Panc1 (cell line): ENCODE results near the gene LEPROT. TPM values are rescaled to one million over a fixed set of nuclear protein-coding genes. Genes with fewer than 3 reads are reported as not detected.

Experiments
- ATAC-seq: fragments of 200-7000 bp; cut with Tn5 transposase; 2 replicates; pipeline ENCODE4 v1.9.1; 2020; ENCODE audit warnings: mild to moderate bottlenecking, moderate library complexity
- BruUV-seq: library from RNA; stranded (reverse); fragments of 400-500 nt; replicated peaks from 2 replicates; lab custom pipeline; 2021; lab: Mats Ljungman, UMichigan
- CTCF ChIA-PET: fragments of 300-600 bp; sonication (Branson Sonifier 250); formaldehyde crosslinking; loops from one replicate; lab custom pipeline; 2022; ENCODE audit warnings: antibody characterized with exemption; lab: Charles Lee
- POLR2A ChIA-PET: fragments of 300-600 bp; sonication (Branson Sonifier 250); formaldehyde crosslinking; loops from one replicate; lab custom pipeline; 2022; ENCODE audit warnings: antibody characterized with exemption; lab: Charles Lee
- DNase-seq: peaks from one replicate; pipeline ENCODE4 v3.0.0-alpha.2; 2010; ENCODE audit warnings: low read depth, low spot score
- H3K27ac ChIP-seq: 2 replicates; pipeline ENCODE4 v1.5.1; 2011; ENCODE audit warnings: mild to moderate bottlenecking, low read length, inconsistent platforms
- H3K27me3 ChIP-seq: fragments of 200-500 bp; sonication (Bioruptor generic); 2 replicates; pipeline ENCODE4 v1.6.0; 2014; ENCODE audit warnings: low read length, inconsistent platforms; ENCODE audit not compliant: control insufficient read depth, insufficient read depth
- H3K36me3 ChIP-seq: fragments of 200-500 bp; sonication (Bioruptor generic); 2 replicates; pipeline ENCODE4 v1.5.1; 2014; ENCODE audit warnings: inconsistent platforms, mild to moderate bottlenecking, low read length, moderate library complexity; ENCODE audit not compliant: control insufficient read depth, insufficient read depth
- H3K4me1 ChIP-seq: 2 replicates; pipeline ENCODE4 v1.5.1; 2011; ENCODE audit warnings: inconsistent platforms, mild to moderate bottlenecking, low read length, moderate library complexity; ENCODE audit not compliant: control insufficient read depth, insufficient read depth
- H3K4me3 ChIP-seq, 2 experiments: 2 replicates each; pipeline ENCODE4 v1.5.1; 2011 to 2012; ENCODE audit warnings: low read depth in 2 of 2, low read length in 2 of 2, mild to moderate bottlenecking in 2 of 2, inconsistent platforms in 1 of 2, moderate library complexity in 1 of 2
- H3K9me3 ChIP-seq: fragments of 200-500 bp; sonication (Bioruptor generic); 2 replicates; pipeline ENCODE4 v1.5.1; 2014; ENCODE audit warnings: low read depth, mild to moderate bottlenecking, inconsistent platforms, low read length, moderate library complexity; ENCODE audit not compliant: control insufficient read depth, insufficient read depth
- POLR2AphosphoS5 ChIP-seq: IDR thresholded peaks from 2 replicates; pipeline ENCODE4 v1.6.1; 2012; ENCODE audit warnings: mild to moderate bottlenecking, low read depth, low read length, moderate library complexity
- SIN3A ChIP-seq: IDR thresholded peaks from 2 replicates; pipeline ENCODE4 v1.6.1; 2012; ENCODE audit warnings: low read depth, mild to moderate bottlenecking, low read length, moderate library complexity, borderline replicate concordance; ENCODE audit not compliant: insufficient read depth
- TCF7L2 ChIP-seq: IDR thresholded peaks from 2 replicates; pipeline ENCODE4 v1.6.1; 2011; ENCODE audit warnings: mild to moderate bottlenecking, low read depth, low read length, inconsistent platforms
- in situ Hi-C: cut with HindIII; loops from 2 replicates; pipeline ENCODE4 v1.10.0; 2016; ENCODE audit warnings: low sequenced_read_pairs, low pct_unique_long_range_greater_than_20kb
- intact Hi-C: fragments of 100-400 bp; cut with micrococcal nuclease; formaldehyde crosslinking; loops from one replicate; pipeline ENCODE4 v1.10.0; 2022; ENCODE audit not compliant: unreplicated experiment
- total RNA-seq: library from RNA; stranded (reverse); gene quantifications from one replicate; pipeline ENCODE4 v1.2.1, GENCODE V29; 2021; ENCODE audit not compliant: unreplicated experiment
- TF ChIP-seq, protein P1 (sequence below), 2 experiments: IDR thresholded peaks; 2 replicates each; pipeline ENCODE4 v1.6.1; 2011 to 2012; ENCODE audit warnings: low read depth in 2 of 2, control low read depth in 1 of 2, low read length in 1 of 2, mild to moderate bottlenecking in 1 of 2, moderate library complexity in 1 of 2; ENCODE audit not compliant: insufficient read depth in 1 of 2
- TF ChIP-seq, protein P2 (sequence below): fragments of 450-650 bp; IDR thresholded peaks from 2 replicates; pipeline ENCODE4 v1.5.1; 2017; ENCODE audit warnings: mild to moderate bottlenecking

The LEPROT gene
- total RNA-seq, 1 experiment from 2014 or later: 53.6 TPM

DNA sequence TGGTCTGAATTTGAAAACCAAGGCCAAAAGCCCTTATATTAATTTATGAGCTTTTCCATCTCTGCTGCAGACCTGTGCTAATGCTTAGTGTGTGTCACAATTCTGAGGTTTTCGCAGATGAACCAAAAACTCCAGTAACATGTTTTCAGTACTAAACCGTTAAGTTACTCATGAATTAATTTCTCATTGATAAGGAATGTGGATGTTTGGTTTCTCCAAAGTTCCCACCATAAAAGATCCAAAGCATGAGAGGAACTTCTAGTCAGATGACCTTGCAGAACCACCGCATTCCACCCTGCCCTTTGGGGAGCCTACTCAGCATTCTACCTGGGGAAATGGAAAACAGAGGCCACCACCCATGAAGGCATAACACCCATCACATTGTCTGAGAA is 7.5 kb upstream of the LEPROT start:
- no peaks in the 10 kb centered on the region for H3K36me3 ChIP-seq
- H3K27ac ChIP-seq: no peak overlapping the region
- H3K27me3 ChIP-seq: no peaks in the 10 kb centered on the region
- H3K4me1 ChIP-seq: peaks cover 8% of the 10 kb centered on the region; the same call in 1 of the 2 replicates
- BruUV-seq: no TSS peak
- no peak overlapping the region for H3K4me3 ChIP-seq
- POLR2A ChIA-PET: no interaction called here
- intact Hi-C loops (no loop called here), in situ Hi-C loops (no loop called here)
- CTCF ChIA-PET: no interaction called here
- DNase-seq (no peak), ATAC-seq (no peak)
- H3K9me3 ChIP-seq: no peaks in the 10 kb centered on the region
- TF ChIP-seq, protein P1, sequence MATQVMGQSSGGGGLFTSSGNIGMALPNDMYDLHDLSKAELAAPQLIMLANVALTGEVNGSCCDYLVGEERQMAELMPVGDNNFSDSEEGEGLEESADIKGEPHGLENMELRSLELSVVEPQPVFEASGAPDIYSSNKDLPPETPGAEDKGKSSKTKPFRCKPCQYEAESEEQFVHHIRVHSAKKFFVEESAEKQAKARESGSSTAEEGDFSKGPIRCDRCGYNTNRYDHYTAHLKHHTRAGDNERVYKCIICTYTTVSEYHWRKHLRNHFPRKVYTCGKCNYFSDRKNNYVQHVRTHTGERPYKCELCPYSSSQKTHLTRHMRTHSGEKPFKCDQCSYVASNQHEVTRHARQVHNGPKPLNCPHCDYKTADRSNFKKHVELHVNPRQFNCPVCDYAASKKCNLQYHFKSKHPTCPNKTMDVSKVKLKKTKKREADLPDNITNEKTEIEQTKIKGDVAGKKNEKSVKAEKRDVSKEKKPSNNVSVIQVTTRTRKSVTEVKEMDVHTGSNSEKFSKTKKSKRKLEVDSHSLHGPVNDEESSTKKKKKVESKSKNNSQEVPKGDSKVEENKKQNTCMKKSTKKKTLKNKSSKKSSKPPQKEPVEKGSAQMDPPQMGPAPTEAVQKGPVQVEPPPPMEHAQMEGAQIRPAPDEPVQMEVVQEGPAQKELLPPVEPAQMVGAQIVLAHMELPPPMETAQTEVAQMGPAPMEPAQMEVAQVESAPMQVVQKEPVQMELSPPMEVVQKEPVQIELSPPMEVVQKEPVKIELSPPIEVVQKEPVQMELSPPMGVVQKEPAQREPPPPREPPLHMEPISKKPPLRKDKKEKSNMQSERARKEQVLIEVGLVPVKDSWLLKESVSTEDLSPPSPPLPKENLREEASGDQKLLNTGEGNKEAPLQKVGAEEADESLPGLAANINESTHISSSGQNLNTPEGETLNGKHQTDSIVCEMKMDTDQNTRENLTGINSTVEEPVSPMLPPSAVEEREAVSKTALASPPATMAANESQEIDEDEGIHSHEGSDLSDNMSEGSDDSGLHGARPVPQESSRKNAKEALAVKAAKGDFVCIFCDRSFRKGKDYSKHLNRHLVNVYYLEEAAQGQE (IDR thresholded peaks at IDR 0.05; ENCODE audit: insufficient read depth in 1 of 2, low read depth in 2 of 2, low read length in 1 of 2): no peak
- TF ChIP-seq POLR2AphosphoS5: no peak
- TF ChIP-seq SIN3A: no peak

DNA sequence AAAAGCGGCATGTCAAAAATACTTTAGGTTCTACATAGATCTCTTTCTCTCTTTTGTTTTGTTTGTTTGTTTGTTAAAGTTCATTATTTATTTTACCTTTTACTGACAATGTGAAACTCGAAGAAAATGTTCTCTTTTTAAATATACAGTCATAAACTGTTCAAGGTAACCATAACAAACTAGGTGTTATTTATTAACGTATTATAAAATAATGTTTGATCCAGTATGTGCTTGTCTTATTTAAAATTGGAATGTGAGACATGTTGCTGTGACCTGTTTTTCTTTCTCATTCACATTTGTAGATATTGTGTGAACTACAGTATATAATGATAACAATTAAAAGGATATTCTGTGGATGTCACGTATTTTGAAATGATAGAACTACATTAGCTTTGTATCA is 5.9 kb upstream of the LEPROT start:
- no peak for DNase-seq
- POLR2A ChIA-PET: no interaction called here
- H3K9me3 ChIP-seq: no peaks in the 10 kb centered on the region
- no peak overlapping the region for H3K4me3 ChIP-seq
- CTCF ChIA-PET: no interaction called here
- in situ Hi-C loops: no loop called here
- ATAC-seq: no peak
- peaks cover 14% of the 10 kb centered on the region; the same call in 1 of the 2 replicates for H3K4me1 ChIP-seq
- no peaks in the 10 kb centered on the region for H3K27me3 ChIP-seq
- no TSS peak for BruUV-seq
- intact Hi-C loops: no loop called here
- H3K27ac ChIP-seq: no peak overlapping the region
- TF ChIP-seq POLR2AphosphoS5: no peak
- H3K36me3 ChIP-seq: no peaks in the 10 kb centered on the region

DNA sequence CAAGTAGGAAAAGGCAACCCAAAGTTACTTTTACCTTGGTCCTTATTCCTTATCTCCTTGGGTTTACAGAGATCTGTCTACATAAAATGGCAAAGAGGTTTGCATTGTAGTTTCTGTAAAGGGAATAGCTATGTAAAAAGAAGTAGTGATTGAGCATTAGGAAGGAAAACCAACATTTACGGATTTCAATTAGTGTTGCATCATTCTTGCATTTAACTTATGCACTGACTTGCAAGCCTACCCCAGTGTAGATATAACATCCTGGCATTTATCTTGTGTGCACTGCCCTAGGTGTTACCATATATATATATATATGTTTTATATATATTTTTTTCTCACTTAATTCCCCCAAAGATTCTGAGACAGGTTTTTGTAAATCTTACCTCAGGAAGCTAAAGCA is 3.7 kb upstream of the LEPROT start:
- Histone ChIP-seq H3K27ac (no peak overlapping the region), H3K4me3 (no peak overlapping the region), H3K9me3 (no peaks in the 10 kb centered on the region), H3K4me1 (peaks cover 16% of the 10 kb centered on the region; the same call in 1 of the 2 replicates), H3K27me3 (no peaks in the 10 kb centered on the region), H3K36me3 (no peaks in the 10 kb centered on the region; the same call in 1 of the 2 replicates)
- ATAC-seq (no peak), DNase-seq (no peak)
- intact Hi-C loops: no loop called here
- TF ChIP-seq SIN3A (no peak), POLR2AphosphoS5 (no peak), TCF7L2 (no peak)
- TF ChIP-seq, protein P1 (IDR thresholded peaks at IDR 0.05; ENCODE audit: insufficient read depth in 1 of 2, low read depth in 2 of 2, low read length in 1 of 2): no peak
- TF ChIP-seq, protein P2, sequence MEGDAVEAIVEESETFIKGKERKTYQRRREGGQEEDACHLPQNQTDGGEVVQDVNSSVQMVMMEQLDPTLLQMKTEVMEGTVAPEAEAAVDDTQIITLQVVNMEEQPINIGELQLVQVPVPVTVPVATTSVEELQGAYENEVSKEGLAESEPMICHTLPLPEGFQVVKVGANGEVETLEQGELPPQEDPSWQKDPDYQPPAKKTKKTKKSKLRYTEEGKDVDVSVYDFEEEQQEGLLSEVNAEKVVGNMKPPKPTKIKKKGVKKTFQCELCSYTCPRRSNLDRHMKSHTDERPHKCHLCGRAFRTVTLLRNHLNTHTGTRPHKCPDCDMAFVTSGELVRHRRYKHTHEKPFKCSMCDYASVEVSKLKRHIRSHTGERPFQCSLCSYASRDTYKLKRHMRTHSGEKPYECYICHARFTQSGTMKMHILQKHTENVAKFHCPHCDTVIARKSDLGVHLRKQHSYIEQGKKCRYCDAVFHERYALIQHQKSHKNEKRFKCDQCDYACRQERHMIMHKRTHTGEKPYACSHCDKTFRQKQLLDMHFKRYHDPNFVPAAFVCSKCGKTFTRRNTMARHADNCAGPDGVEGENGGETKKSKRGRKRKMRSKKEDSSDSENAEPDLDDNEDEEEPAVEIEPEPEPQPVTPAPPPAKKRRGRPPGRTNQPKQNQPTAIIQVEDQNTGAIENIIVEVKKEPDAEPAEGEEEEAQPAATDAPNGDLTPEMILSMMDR: no peak
- in situ Hi-C loops: no loop called here
- BruUV-seq: no TSS peak
- ChIA-PET CTCF (no interaction called here), POLR2A (no interaction called here)
